ENCODE measurements around the gene SHROOM1.

DNA sequence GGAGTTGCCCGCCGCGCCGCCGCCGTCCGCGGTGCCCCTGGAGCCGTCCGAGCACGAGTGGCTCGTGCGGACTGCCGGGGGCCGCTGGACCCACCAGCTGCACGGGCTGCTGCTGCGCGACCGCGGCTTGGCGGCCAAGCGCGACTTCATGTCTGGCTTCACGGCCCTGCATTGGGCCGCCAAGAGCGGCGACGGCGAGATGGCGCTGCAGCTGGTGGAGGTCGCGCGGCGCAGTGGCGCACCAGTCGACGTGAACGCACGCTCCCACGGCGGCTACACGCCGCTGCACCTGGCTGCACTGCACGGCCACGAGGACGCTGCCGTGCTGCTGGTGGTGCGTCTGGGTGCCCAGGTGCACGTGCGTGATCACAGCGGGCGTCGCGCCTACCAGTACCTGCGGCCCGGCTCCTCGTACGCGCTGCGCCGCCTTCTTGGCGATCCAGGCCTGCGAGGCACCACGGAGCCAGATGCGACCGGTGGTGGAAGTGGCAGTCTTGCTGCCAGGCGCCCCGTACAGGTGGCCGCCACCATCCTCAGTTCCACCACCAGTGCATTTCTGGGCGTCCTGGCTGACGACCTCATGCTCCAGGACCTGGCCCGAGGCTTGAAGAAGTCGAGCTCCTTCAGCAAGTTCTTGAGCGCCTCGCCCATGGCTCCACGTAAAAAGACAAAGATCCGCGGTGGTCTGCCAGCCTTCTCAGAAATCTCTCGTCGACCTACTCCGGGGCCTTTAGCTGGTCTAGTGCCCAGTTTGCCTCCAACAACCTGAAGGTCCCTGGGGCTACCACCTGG, 15.7 kb downstream of the SHROOM1 start:
- TF ChIP-seq, protein P1, sequence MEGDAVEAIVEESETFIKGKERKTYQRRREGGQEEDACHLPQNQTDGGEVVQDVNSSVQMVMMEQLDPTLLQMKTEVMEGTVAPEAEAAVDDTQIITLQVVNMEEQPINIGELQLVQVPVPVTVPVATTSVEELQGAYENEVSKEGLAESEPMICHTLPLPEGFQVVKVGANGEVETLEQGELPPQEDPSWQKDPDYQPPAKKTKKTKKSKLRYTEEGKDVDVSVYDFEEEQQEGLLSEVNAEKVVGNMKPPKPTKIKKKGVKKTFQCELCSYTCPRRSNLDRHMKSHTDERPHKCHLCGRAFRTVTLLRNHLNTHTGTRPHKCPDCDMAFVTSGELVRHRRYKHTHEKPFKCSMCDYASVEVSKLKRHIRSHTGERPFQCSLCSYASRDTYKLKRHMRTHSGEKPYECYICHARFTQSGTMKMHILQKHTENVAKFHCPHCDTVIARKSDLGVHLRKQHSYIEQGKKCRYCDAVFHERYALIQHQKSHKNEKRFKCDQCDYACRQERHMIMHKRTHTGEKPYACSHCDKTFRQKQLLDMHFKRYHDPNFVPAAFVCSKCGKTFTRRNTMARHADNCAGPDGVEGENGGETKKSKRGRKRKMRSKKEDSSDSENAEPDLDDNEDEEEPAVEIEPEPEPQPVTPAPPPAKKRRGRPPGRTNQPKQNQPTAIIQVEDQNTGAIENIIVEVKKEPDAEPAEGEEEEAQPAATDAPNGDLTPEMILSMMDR (conservative IDR thresholded peaks at IDR 0.05; ENCODE audit: low read length), result no peak
- no peak for TF ChIP-seq EZH2phosphoT487 (IDR thresholded peaks at IDR 0.05; ENCODE audit: borderline replicate concordance, low read depth, low read length)
